Ureter (tissue), 1 donor: ENCODE measurements around the gene ZFP62. TPM values are rescaled to one million over a fixed set of nuclear protein-coding genes. Genes with fewer than 3 reads are reported as not detected.

Experiments used
- DNase-seq: peaks from one replicate; pipeline ENCODE4 v3.0.0-alpha.2; 2020; ENCODE audit warnings: low spot score
- total RNA-seq: library from RNA; stranded (reverse); gene quantifications from one replicate; pipeline ENCODE4 v1.2.4, GENCODE V29; 2023
- donor health status: DM: yes; HTN: yes; CAD: no.

The ZFP62 gene
- total RNA-seq, 1 donor from 2014 or later, result 44.8 TPM

- DNase-seq, result peak; percentile 79
These were observed 30.6 kb downstream of the ZFP62 start for GRCh38 chr5:180830253-180831138.

GRCh38 chr5:180829726-180830125 lies 31.4 kb downstream of the ZFP62 start:
- DNase-seq, result peak; percentile 41

DNA sequence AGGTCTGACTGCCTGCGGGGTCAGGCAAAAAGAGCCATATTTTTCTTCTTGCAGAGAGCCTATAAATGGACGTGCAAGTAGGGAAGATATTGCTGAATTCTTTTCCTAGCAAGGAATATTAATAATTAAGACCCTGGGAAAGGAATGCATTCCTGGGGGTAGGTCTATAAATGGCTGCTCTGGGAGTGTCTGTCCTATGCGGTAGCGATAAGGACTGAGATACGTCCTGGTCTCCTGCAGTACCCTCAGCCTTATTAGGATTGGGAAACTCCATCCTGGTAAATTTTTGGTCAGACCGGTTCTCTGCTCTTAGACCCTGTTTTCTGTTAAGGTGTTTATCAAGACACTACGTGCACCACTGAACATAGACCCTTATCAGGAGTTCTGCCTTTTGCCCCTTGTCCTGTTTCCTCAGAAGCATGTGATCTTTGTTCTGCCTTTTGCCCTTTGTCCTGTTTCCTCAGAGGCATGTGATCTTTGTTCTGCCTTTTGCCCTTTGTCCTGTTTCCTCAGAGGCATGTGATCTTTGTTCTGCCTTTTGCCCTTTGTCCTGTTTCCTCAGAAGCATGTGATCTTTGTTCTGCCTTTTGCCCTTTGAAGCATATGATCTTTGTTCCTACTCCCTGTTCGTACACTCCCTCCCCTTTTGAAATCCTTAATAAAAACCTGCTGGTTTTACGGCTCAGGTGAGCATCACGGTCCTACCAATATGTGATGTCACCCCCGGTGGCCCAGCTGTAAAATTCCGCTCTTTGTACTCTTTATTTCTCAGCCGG lies 32.1 kb downstream of the ZFP62 start:
- peak; percentile 37 for DNase-seq

DNA sequence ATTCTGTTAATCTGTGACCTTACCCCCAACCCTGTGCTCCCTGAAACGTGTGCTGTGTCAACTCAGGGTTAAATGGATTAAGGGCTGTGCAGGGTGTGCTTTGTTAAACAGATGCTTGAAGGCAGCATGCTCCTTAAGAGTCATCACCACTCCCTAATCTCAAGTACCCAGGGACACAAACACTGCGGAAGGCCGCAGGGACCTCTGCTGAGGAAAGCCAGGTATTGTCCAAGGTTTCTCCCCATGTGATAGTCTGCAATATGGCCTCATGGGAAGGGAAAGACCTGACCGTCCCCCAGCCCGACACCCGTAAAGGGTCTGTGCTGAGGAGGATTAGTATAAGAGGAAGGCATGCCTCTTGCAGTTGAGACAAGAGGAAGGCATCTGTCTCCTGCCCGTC lies 33.7 kb downstream of the ZFP62 start:
- DNase-seq, result peak; percentile 33

DNA sequence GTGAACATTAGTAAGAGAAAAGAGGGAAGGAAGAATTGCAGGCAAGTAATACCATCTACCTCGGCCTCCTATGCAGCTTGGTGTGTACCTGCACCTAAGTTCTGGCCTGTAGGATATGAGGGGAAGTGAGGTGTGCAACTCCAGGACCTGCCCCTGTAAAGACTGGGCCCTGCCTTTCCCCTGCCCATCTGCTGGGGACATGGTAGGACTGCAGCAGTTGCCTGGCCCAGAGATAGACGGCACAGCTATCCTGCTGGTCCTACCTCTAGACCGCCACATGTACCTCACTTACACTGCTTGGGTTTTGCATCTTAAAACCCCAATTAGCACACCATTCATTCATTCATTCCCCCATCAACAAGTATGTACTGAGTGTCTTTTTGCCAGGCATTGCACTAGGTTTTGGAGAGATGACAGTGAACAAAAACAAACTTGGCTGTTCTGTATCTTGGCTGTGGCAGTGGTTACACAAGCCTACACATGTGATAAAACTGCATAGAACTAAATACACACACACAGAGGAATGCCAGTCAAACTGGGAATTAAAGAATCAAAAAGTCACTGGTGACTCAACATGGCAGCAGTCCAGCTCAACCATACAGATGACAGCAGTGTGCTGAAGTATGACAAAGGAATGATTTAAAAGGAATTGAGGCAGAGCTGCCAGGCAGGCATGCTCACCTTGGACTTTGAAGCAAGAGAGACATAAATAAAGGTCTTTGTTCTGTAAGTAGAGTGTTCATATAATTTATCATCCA lies 35.1 kb downstream of the ZFP62 start:
- peak; percentile 85 for DNase-seq

DNA sequence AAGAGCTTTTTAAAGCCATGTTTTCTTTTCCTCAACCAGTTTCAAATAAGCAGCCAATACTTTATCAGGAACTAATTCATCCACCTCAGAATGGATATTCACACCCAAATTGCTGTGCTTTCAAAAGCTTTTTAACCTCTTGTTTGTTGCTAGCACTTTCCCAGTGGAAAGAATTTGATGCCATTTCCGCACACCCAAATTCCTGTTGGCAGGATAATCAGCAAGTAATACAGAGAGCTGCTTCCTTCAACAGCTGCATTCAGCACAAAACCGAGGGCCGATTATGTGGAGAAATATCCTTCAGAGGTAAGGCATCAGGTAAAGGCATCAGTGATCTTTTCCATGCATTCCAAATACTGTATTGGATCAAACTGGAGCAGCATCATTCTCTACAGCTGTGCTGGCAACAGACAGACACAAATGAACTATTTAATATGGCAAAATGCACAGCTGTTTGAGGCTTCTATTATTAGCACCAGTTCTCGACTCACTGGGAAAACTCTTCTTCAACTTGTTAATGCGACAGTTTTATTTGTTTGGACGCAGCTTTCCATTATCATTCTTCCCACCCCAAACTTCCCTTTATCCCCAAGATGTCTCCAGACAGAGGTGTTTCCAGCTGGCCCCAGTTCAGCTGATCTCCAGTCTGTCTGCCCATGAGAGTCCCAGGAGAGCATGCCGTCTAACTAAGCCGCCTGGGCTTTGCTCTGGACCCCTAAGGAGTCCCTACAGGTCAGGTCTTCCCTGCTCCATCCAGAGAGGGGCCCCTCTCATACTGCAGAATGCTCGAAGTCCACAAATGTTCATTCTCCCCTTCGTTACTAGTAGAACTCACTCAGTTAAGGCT lies 36.2 kb downstream of the ZFP62 start:
- DNase-seq, result peak; percentile 42

GRCh38 chr5:180823940-180824629 lies 37.0 kb downstream of the ZFP62 start:
- peak; percentile 13 for DNase-seq

DNA sequence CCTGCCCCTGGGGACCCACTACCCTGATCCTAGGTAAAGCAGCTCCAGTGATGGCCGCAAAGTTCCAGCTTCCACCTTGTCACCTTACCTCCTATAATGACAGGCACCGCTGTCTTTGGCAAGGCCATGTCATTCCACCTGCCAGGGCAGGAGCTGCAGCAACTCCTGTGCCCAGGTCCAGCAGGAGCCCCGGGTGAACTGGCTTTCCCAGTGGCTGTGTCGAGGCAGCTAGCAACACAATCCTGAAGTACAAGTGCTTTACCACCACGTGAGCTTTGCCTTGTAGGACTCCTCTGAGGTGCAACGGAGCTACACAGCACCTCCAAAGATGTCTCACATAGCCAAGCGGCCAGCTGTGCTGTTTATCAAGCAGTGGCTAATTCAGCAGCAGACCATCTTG lies 37.7 kb downstream of the ZFP62 start:
- peak; percentile 38 for DNase-seq

GRCh38 chr5:180821538-180821937 lies 39.5 kb downstream of the ZFP62 start:
- DNase-seq, result peak; percentile 9

GRCh38 chr5:180820788-180821321 lies 40.2 kb downstream of the ZFP62 start:
- DNase-seq, result peak; percentile 18

GRCh38 chr5:180818677-180819341 lies 42.3 kb downstream of the ZFP62 start:
- no peak for DNase-seq

GRCh38 chr5:180817893-180818674 lies 43.0 kb downstream of the ZFP62 start:
- peak; percentile 38 for DNase-seq

DNA sequence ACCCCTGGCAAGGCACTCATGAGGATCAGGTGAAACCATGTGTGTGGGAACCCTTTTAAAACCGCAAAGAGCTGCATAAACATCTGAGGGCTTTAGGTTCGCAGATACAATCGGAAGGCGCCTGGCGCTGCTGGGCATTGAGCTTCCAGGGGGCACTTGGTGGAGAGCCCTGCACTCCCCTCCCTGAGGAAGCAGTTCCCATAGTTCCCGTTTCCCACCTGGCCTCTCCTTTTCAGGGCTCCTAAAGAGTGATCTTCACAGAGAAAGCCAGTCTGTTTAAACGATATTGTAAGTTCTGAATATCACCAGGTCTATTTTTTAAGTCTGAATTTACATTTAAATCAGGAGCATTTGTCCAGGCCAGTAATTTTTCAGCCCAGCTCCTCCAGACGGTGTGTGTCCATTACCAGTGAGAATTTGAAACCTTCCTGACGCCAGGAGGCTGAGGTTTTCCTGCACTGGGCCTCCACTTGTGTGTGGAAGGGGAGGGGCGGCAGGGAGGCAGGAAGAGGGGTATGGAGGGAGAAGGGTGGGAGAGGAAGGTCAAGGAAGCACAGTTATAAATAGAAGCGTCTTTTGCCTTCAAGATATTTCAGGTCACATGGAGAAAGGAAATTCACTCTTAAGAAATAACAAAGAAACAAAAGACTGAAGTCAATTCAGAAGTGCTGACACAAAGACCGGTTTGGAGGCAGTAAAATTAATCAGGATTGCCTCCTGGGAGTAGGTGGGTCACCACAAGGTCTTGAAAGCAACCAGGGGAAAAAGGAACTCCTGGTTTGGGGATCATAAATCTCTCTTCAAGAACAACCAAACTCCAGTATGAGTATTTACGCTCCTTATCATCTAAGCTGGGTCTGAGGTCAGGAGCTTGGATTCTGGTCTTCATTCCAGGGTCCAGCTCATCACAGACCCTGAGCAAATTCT lies 44.2 kb downstream of the ZFP62 start:
- peak; percentile 47 for DNase-seq

DNA sequence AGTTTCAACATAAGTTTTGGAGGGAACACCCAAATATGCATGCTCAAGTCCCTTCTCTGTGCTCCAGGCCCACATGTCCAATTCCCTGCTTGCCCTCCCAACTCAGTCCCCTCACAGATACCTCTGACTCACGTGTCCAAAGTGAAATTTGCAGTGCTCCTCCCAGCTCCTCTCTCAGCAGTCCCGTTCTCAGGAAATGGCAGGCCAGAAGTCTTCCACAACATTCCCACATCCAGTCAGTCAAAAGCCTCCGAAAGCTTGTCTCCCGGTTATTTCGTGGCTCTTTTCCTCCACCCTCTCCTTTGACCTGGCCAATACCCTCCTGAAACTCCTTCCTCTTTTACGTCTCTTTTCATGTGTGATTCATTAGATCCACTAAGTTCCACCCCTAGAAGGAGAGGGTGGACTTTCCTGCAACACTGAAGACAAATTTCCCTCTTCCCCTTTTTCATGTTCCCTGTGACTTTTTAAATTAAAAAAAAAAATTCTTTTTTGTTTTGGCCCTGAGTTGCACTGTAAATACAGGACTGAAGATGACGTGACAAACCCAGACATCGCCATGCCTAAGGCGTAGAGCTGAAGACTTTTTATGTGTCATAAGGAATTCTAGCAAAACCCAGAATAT lies 45.7 kb downstream of the ZFP62 start:
- peak; percentile 42 for DNase-seq

DNA sequence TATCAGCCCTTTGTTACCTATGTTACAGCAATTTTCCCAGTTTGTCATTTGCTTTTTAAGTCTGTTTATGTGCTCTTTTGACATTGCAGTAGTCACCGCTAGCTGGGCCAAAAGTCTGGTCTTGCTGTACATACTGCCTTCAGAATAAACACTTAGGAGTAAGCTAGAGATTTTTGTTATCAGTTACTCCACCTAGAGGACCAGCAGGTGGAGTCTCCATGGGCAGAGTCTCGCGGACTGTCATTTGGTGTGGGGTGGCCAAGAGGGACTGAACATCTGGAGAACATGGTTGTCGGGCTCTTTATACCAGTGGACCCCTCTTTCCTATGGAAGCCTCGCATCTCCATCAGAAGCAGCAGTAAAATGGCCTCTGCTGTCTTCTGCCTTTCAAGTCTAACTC lies 47.7 kb downstream of the ZFP62 start:
- peak; percentile 38 for DNase-seq

DNA sequence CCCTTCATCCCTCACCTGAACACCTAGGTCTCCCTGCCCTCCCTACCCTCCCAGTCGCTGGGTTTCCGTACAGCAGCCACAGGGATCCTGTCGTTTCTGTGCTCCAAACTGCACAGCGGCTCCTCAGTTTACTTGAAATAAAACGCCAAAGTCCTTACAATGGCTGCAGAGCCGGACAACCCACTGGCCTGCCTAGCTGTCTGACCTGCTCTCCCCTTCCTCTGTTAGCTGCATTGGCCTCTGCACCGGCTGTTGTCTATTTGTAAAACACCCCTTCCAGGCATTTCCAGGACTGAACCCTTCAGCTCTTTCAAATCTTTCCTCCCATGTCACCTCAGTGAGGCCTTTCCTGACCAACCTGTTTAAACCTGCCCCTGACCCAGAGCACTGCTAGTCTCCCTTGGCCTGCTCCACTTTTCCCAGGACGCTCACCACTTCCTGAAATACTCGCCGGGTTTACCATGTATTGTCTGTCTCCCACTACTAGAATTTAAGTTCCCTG lies 49.4 kb downstream of the ZFP62 start:
- DNase-seq, result peak; percentile 54
